OCI-LY1 (cell line): ENCODE measurements around the gene MYO1D.

Experiments
- H2AFZ ChIP-seq: fragments of 200-600 bp; sonication (generic), shearing (Covaris generic); 2 replicates; pipeline ENCODE4 v1.6.0; 2014; ENCODE audit warnings: antibody characterized with exemption, mild to moderate bottlenecking, low read length
- H3F3A ChIP-seq: fragments of 200-600 bp; sonication (generic), shearing (Covaris generic); 2 replicates; pipeline ENCODE4 v1.6.0; 2014; ENCODE audit warnings: mild to moderate bottlenecking, antibody characterized with exemption, low read length, moderate library complexity; ENCODE audit not compliant: insufficient read depth
- H3K27ac ChIP-seq: fragments of 200-600 bp; sonication (generic); 2 replicates; pipeline ENCODE4 v1.5.1; 2014; ENCODE audit warnings: low read length, mixed run types, mild to moderate bottlenecking, low read depth; ENCODE audit not compliant: poor library complexity, severe bottlenecking
- H3K27me3 ChIP-seq: fragments of 200-600 bp; sonication (generic); 2 replicates; pipeline ENCODE4 v1.6.0; 2014; ENCODE audit warnings: antibody characterized with exemption, mild to moderate bottlenecking, low read length, moderate library complexity; ENCODE audit not compliant: insufficient read depth
- H3K36me3 ChIP-seq: fragments of 200-600 bp; sonication (generic); 2 replicates; pipeline ENCODE4 v1.6.1; 2014; ENCODE audit warnings: mild to moderate bottlenecking, antibody characterized with exemption, low read length, moderate library complexity, mixed read lengths; ENCODE audit not compliant: insufficient read depth
- H3K4me1 ChIP-seq: fragments of 200-600 bp; sonication (generic); 2 replicates; pipeline ENCODE4 v1.5.1; 2014; ENCODE audit warnings: mild to moderate bottlenecking, low read length, moderate library complexity; ENCODE audit not compliant: insufficient read depth, severe bottlenecking
- H3K4me2 ChIP-seq: fragments of 200-600 bp; sonication (generic), shearing (Covaris generic); 2 replicates; pipeline ENCODE4 v1.6.1; 2014; ENCODE audit warnings: low read length
- H3K4me3 ChIP-seq: fragments of 200-600 bp; sonication (generic); 2 replicates; pipeline ENCODE4 v1.5.1; 2014; ENCODE audit warnings: low read length, low read depth, mild to moderate bottlenecking, mixed read lengths; ENCODE audit not compliant: poor library complexity, severe bottlenecking
- H3K79me2 ChIP-seq: fragments of 200-600 bp; shearing (Covaris generic); 2 replicates; pipeline ENCODE4 v1.6.1; 2016; ENCODE audit warnings: mixed run types, low read length, mixed read lengths; ENCODE audit not compliant: insufficient read depth
- H3K9ac ChIP-seq: fragments of 200-600 bp; sonication (generic), shearing (Covaris generic); 2 replicates; pipeline ENCODE4 v1.6.1; 2014; ENCODE audit warnings: mild to moderate bottlenecking, low read length, mixed read lengths
- H3K9me2 ChIP-seq: fragments of 200-600 bp; sonication (generic), shearing (Covaris generic); 2 replicates; pipeline ENCODE4 v1.6.1; 2014; ENCODE audit warnings: low read depth, mild to moderate bottlenecking, low read length, mixed read lengths
- H3K9me3 ChIP-seq: fragments of 200-600 bp; shearing (Covaris generic); 2 replicates; pipeline ENCODE4 v1.6.1; 2014; ENCODE audit warnings: low read length, mixed read lengths
- H4K20me1 ChIP-seq: fragments of 200-600 bp; sonication (generic), shearing (Covaris generic); 2 replicates; pipeline ENCODE4 v1.6.0; 2016; ENCODE audit warnings: mild to moderate bottlenecking, low read length; ENCODE audit not compliant: insufficient read depth
- CTCF ChIP-seq: fragments of 200-600 bp; sonication (generic), shearing (Covaris generic); IDR thresholded peaks from 2 replicates; pipeline ENCODE4 v1.5.1; 2017; ENCODE audit warnings: mild to moderate bottlenecking, antibody characterized with exemption, low read length, moderate library complexity, mixed read lengths
- EZH2 ChIP-seq: fragments of 200-600 bp; sonication (generic), shearing (Covaris generic); IDR thresholded peaks from 2 replicates; pipeline ENCODE4 v1.8.0; 2017; ENCODE audit warnings: borderline replicate concordance, mixed run types, mild to moderate bottlenecking, antibody characterized with exemption, low read length, moderate library complexity, mixed read lengths

Gene MYO1D

GRCh38 chr17:32496395-32497073 lies 380.4 kb downstream of the MYO1D start:
- Histone ChIP-seq H3K4me1 (peaks cover 4% of the 10 kb centered on the region), H2AFZ (no peak overlapping the region), H3K27me3 (peaks cover 11% of the 10 kb centered on the region; the same call in 1 of the 2 replicates), H4K20me1 (no peaks in the 10 kb centered on the region), H3K27ac (no peak overlapping the region), H3K4me3 (no peak overlapping the region), H3K9me3 (no peaks in the 10 kb centered on the region), H3K79me2 (no peaks in the 10 kb centered on the region), H3K36me3 (no peaks in the 10 kb centered on the region), H3F3A (no peaks in the 10 kb centered on the region), H3K9me2 (no peaks in the 10 kb centered on the region), H3K9ac (no peak overlapping the region), H3K4me2 (no peak overlapping the region)
- TF ChIP-seq CTCF: no peak
- TF ChIP-seq EZH2: no peak

GRCh38 chr17:32495359-32496231 lies 381.3 kb downstream of the MYO1D start:
- Histone ChIP-seq H3K27ac (no peak overlapping the region), H3K4me1 (peaks cover 4% of the 10 kb centered on the region), H3K4me2 (no peak overlapping the region; the same call in 1 of the 2 replicates), H3K27me3 (peaks cover 12% of the 10 kb centered on the region; the same call in 1 of the 2 replicates), H3K9me3 (no peaks in the 10 kb centered on the region), H3K9me2 (no peaks in the 10 kb centered on the region), H4K20me1 (no peaks in the 10 kb centered on the region), H3K9ac (no peak overlapping the region), H2AFZ (no peak overlapping the region), H3K79me2 (no peaks in the 10 kb centered on the region), H3K4me3 (no peak overlapping the region), H3K36me3 (no peaks in the 10 kb centered on the region), H3F3A (no peaks in the 10 kb centered on the region)
- TF ChIP-seq EZH2 (no peak), CTCF (no peak)

- H3F3A ChIP-seq: no peaks in the 10 kb centered on the region
- H3K27ac ChIP-seq: no peak overlapping the region
- H3K9me3 ChIP-seq: no peaks in the 10 kb centered on the region
- no peak overlapping the region for H2AFZ ChIP-seq
- H3K9me2 ChIP-seq: no peaks in the 10 kb centered on the region
- H3K4me1 ChIP-seq: peaks cover 4% of the 10 kb centered on the region
- H3K79me2 ChIP-seq: no peaks in the 10 kb centered on the region
- H4K20me1 ChIP-seq: no peaks in the 10 kb centered on the region
- peak overlapping the region; percentile 41 for H3K4me2 ChIP-seq
- H3K27me3 ChIP-seq: peaks cover 18% of the 10 kb centered on the region; the same call in 1 of the 2 replicates
- no peak overlapping the region for H3K9ac ChIP-seq
- no peaks in the 10 kb centered on the region for H3K36me3 ChIP-seq
- H3K4me3 ChIP-seq: peak overlapping the region; percentile 26
- TF ChIP-seq CTCF (no peak), EZH2 (no peak)
Observed at GRCh38 chr17:32494621-32495358, 382.1 kb downstream of the MYO1D start.
